Erythroblast (primary cell): ENCODE results near the gene SLIT1.

ENCODE experiments used
- GATA1 ChIP-seq: IDR thresholded peaks from 2 replicates; pipeline ENCODE4 v1.6.1; 2011; ENCODE audit warnings: low read depth, mild to moderate bottlenecking, control low read depth, low read length, moderate library complexity
- POLR2A ChIP-seq: IDR thresholded peaks from 2 replicates; pipeline ENCODE4 v1.6.1; 2011; ENCODE audit warnings: mild to moderate bottlenecking, low read length

GRCh38 chr10:97117372-97117771, 68.4 kb downstream of the SLIT1 start:
- TF ChIP-seq POLR2A (no peak), GATA1 (no peak)
